ENCODE measurements around the gene INPP5A. TPM values are rescaled to one million over a fixed set of nuclear protein-coding genes. Genes with fewer than 3 reads are reported as not detected.

INPP5A gene
- total RNA-seq, 1 donor from 2014 or later, result 32.5 TPM

- DNase-seq, result no peak
These were observed 267.3 kb downstream of the INPP5A start for GRCh38 chr10:132804785-132805426.

DNA sequence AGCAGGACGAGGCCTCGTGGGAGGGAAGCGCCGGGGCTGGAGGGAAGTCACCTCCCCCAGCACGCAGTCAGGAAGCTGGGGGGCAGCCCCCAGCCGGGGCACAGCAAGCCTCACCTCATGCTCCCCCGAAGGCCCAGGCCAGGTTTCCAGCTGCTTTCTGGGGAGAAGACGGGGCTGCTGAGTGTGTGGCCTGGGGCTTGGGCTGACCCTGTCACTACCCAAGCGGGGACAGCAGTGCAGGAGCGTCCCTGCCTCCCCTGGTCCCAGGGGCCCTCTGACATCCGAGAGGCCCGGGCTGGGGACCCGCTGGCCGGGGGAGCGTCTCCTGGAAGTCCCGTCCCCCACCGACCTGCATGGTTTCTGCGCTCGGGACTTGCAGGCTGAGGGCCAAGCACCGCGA lies 268.0 kb downstream of the INPP5A start:
- DNase-seq, result no peak

- DNase-seq, result no peak
These were observed 268.5 kb downstream of the INPP5A start for GRCh38 chr10:132806110-132806509.

DNA sequence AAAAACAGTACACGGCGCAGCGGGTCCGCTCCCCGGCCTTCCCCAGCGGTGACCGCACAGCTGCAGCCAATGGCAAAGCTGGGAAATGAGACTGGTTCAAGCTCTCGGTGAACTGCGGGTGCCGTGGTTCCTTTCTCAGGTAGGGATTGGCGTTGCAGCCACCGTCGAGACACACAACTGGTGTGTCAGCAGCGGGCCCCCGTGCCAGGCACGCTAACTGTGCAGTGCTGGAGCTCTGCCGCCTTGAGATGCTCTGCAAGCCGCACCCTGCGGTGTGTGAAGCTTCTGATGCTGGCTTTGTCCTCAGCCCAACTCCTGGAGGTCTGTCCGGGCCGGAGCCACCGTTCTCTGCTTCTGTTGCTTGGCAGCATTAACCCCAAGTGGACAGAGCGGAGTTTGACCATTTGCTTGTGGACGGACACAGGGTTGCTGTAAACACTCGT lies 269.0 kb downstream of the INPP5A start:
- DNase-seq, result no peak

GRCh38 chr10:132807621-132808049 lies 270.0 kb downstream of the INPP5A start:
- no peak for DNase-seq

DNA sequence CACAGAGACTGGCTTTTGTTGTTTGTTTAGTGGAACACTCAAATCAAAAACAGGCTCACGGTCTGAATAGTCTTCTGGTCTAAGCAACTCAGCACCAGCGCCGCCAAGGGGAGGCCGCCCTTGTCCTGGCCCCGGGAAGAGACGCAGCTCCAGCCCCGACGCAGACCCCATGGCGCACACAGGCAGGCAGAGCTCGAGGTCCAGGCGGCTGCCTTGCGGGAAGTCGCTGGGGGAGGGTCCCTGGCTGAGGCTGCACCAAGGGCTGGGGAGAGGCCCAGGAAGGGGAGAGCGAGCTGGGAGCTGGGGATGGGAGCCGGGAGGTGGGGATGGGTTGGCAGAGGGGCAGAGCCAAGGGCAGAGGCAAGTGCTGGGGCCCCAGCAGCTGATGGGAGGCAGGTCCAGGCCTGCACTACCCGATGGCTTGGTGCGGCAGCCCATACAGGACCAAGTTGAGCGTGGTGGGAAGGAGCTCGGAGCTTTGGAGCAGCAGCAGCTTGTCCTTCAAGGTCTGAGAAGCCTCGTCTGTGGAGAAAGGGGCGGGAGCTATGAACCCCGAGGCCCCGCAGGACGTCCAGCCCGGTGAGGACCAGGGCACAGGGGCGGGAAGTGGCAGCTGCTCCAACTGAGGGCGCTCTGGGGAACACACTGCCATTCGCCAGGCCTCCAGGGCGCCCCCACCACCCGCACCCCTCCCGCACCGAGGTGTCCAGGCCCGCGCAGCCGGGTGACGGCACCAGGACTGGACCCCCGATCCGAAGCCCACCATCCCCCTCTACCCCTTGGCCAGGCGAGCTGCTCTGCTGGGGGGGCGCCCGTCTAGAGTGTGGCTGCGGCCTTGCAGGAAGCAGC lies 271.0 kb downstream of the INPP5A start:
- no peak for DNase-seq

DNA sequence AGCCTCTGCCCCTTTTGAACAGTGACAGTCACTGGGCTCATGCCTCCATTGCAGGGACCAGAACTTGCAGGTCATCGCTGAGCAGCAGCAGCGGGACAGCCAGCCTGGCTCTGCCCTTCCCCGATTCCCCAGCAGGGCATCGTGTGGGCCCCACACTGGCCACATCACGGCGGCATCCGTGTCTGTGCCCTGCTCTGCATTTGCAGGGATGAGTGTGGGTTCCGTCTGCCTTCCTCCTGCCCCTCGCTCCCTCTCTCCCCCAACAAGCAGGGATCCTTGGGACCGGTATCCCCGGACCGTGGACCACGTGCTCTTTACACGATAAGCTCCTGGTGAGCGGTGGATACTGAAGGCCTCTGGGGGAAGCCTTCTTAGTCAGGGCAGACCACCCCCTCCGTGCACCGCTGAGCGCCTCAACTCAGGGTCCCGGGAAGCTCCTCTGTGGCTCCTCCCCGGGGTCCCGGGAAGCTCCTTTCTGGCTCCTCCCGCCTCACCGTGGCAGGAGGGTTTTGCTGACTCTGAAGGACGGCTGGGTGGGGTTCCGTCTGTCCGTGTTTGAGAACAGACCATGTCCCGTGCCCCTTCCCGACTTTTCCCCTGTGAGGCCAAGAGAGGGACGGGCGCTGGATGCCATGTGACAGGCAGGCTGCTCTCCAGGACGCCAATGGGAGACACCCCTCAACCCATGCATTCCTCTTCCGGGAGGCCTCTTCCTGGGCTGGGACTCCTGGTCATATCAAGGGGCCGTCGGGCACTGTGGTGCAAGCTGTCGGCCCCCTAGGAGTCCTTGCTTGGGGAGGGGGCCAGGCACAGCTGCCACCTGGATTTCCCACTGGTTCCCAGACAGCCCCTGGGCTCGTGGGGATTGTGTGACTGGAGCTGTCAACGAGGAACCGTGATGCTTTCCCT lies 271.9 kb downstream of the INPP5A start:
- no peak for DNase-seq

- no peak for DNase-seq
These were observed 272.7 kb downstream of the INPP5A start for GRCh38 chr10:132810141-132810806.

GRCh38 chr10:132810807-132811700 lies 273.5 kb downstream of the INPP5A start:
- no peak for DNase-seq

DNA sequence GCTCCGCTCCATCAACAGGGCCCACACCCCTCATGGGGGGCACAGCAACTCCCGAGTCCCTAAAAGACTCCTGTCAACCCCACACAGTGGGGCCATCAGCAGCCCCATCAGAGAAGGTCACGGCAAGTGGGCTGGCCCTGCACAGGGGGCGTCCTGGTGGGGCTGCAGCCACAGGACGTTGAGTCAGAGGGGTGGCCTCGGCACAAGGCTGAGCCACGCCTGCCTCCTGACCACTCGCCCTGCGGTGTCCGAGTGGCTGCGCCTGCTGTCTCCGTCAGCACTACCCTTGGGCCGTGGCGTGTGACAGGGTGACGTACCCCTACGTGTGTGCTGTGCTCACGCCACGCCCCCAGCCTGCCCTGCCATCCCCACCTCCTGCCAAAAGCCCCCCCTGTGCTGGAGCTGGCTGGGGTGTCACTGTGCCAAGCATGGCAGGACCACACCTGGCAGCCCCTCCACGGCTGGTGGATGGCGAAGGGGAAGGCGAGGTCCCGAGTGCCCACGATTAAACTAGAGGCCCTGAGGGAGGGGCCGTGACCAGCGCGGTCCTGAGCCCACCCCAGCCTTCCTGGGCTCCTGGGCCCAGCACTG lies 274.4 kb downstream of the INPP5A start:
- DNase-seq, result no peak

GRCh38 chr10:132812520-132812919 lies 274.9 kb downstream of the INPP5A start:
- DNase-seq, result no peak

DNA sequence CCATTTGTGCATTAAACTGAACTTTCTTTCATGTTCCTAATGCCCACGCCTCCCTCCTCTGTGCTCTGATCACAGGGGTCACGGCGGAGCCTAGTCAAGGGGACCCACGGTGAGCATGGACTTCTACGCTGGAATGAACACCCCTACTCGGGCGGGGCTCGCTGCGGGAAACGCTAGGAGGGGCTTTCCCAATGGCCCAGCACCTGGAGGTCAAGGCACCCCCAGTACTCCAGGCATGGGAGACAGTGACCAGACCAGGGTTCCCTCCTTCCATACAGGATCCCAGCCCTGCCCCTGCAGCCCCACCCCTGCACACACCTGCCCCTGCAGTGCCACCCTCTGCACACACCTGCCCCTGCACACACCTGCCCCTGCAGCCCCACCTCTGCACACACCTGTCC lies 275.4 kb downstream of the INPP5A start:
- no peak for DNase-seq

DNA sequence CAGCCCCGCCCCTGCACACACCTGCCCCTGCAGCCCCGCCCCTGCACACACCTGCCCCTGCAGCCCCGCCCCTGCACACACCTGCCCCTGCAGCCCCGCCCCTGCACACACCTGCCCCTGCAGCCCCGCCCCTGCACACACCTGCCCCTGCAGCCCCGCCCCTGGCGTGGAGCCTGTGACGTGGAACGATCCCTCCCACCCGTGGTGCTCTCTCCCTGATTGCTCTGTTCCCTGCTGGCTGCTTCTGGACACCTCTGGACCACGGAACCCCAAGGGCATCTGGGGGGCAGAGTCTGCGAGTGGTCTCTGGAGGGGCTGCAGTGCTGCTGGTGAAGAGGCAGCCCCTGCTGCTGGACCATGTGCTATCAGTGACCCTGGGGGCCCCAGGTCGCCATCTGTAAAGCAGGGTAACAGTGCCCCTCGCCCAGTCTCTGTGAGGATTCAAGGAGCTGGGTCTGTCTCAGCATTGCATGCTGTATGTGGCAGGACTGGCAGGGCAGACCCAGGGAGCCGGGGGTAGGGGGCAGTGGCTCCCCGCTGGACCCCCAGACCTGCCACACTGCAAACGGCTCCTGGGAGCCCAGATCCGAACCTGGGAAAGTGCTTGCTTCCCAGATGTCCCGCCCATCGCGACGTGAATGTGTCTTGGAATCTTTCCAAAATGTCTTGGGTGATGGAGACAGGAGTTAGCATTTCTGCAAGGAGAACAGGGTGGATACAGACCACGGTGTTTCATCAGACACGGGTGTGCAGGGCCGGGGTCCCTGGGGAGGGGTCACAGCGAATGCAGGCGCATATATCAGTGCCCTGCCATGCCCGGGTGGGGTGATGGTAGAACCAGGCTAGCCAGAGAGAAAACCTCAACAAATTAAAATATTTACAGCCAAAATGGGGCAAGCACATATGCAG lies 276.2 kb downstream of the INPP5A start:
- DNase-seq, result no peak

DNA sequence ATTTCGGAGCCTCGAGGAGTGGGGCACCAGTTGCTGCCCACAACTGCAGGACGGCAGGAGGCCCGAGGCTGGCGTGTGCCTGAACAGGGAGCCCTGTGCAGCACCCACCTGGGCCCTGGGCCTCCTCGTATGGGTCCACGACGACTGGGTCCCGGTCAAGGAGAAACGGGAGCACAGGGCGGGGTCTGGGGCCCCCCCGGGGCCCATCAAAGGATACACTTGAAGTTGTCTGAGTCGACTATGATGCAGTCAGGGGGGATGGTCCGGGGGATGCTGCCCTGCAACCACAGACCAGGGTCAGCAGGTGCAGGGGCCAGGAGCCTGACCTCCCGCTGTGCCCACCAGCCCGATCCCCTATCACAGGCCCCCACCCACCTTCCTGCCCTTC lies 276.9 kb downstream of the INPP5A start:
- DNase-seq, result no peak

GRCh38 chr10:132815168-132815857 lies 277.7 kb downstream of the INPP5A start:
- DNase-seq, result no peak

- DNase-seq, result no peak
These were observed 279.1 kb downstream of the INPP5A start for GRCh38 chr10:132816718-132817117.

GRCh38 chr10:132817701-132818211 lies 280.2 kb downstream of the INPP5A start:
- no peak for DNase-seq

DNA sequence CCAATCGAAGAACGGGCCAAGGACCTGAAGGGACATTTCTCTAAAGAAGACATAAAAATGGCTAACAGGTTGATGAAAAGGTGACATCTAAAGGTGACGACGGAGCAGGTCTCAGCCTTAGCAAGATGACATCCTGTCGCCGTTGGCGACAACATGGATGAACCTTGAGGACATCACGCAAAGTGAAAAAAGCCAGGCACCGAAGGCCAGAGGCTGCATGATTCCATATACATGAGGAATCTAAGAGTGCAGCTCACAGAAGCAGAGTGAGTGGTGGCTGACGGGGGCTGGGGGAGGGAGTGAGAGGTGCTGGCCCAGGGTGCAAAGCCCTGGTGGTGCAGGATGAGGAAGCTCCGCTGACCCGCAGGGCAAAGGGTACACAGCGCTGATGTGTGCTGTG lies 282.5 kb downstream of the INPP5A start:
- DNase-seq, result no peak

All from skin of body (tissue), 2 donors.